GM13977 (cell line): ENCODE data around the gene CCDC88A.
"Not testable (repeated sequence)": the region's sequence is repeated elsewhere in the genome, so short reads cannot be mapped to it uniquely, and the experiment has no call there.

ENCODE experiments used
- DNase-seq: peaks from one replicate; pipeline ENCODE4 v3.0.0; 2012; ENCODE audit warnings: low spot score
- in situ Hi-C: fragments of 300-500 bp; cut with MboI; formaldehyde crosslinking; loops from one replicate; pipeline ENCODE4 v1.12.0; 2022; ENCODE audit warnings: low sequenced_read_pairs, low pct_unique_long_range_greater_than_20kb, mixed read lengths, inconsistent platforms; ENCODE audit not compliant: unreplicated experiment
- TF ChIP-seq, protein P1 (sequence below): IDR thresholded peaks from 2 replicates; pipeline ENCODE4 v1.5.1; 2012; ENCODE audit warnings: mild to moderate bottlenecking, control low read depth; ENCODE audit not compliant: insufficient read depth; ENCODE audit errors: extremely low read depth, missing control alignments

CCDC88A gene

DNA sequence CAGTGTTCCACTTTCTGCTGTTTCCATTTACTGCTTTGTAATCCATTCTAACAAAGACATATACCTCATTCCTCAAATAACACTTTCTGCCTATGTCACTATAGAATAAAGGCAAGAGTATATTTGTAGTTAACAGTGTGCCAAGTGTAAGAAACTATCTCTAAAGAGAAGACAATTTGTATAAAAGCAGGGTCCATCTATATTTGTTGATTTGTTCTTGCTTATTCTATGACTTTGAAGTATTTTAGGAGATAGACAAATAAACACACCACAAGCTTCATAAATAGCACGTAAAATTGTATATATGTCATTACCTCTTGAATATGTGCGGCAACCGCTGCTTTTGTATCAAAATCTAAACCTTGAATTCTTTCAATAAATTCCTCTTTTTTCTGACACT lies 56.0 kb downstream of the CCDC88A start:
- in situ Hi-C loops = no loop called here
- DNase-seq = no peak
- TF ChIP-seq, protein P1, sequence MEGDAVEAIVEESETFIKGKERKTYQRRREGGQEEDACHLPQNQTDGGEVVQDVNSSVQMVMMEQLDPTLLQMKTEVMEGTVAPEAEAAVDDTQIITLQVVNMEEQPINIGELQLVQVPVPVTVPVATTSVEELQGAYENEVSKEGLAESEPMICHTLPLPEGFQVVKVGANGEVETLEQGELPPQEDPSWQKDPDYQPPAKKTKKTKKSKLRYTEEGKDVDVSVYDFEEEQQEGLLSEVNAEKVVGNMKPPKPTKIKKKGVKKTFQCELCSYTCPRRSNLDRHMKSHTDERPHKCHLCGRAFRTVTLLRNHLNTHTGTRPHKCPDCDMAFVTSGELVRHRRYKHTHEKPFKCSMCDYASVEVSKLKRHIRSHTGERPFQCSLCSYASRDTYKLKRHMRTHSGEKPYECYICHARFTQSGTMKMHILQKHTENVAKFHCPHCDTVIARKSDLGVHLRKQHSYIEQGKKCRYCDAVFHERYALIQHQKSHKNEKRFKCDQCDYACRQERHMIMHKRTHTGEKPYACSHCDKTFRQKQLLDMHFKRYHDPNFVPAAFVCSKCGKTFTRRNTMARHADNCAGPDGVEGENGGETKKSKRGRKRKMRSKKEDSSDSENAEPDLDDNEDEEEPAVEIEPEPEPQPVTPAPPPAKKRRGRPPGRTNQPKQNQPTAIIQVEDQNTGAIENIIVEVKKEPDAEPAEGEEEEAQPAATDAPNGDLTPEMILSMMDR = no peak

- no peak for DNase-seq
- TF ChIP-seq, protein P1 = no peak
- in situ Hi-C loops = no loop called here
Observed at GRCh38 chr2:55361465-55362189, 58.0 kb downstream of the CCDC88A start.

DNA sequence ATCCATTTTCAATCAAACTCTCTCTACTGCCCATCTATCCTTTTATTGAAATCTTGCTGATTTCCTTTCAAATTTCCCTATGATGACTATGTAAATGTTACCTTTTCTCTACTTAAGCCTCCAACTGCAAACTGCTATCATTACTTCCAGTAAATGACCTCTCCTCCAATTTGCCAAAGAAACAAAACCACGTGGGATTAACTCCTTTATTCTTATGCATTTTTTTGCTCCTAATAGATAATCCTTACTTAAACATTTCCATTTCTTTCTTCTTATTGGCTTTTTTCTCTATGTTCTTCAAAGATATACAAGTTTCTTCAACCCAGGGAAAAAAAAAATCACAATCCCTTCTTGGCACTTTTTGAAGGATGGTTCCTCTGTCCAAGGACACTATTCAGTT lies 61.2 kb downstream of the CCDC88A start:
- in situ Hi-C loops = no loop called here
- DNase-seq = no peak
- TF ChIP-seq, protein P1 = no peak

DNA sequence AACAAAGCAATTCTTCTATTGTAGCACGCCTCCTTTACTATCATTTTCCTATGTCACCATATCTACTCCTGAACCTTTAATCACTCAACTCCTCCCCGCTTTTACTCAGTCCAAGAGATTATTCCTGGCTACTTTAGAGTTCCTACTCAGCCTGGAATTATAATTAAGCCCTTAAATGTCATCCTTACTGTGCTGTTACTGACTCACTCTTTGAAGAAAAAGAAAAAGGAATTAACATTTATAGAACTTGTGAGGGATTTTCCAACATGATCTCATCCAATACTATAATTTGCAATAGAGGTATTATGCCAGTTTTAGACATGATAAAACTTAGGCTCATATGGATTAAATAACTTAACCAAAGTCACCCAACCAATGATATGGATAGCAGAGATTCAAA lies 61.7 kb downstream of the CCDC88A start:
- in situ Hi-C loops = no loop called here
- no peak for DNase-seq
- TF ChIP-seq, protein P1 = no peak

DNA sequence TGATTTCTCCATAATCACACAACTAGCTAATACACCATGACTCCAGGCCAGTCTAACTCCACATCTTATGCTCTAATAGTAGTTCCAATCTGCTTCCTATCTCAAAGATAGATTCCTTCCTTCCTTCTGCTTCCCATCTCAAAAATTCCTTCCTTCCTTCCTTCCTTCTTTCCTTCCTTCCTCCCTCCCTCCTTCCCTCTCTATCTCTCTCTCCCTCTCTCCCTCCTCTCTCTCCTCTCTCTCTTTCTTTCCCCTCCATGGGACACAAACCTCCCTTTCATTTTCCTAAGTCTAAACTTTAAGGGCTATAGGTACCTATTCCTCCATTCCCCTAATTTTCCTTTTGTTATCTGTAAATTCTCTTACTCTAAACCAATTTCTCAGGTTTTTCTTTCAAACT lies 62.5 kb downstream of the CCDC88A start:
- in situ Hi-C loops = no loop called here
- TF ChIP-seq, protein P1 = no peak
- no peak for DNase-seq

DNA sequence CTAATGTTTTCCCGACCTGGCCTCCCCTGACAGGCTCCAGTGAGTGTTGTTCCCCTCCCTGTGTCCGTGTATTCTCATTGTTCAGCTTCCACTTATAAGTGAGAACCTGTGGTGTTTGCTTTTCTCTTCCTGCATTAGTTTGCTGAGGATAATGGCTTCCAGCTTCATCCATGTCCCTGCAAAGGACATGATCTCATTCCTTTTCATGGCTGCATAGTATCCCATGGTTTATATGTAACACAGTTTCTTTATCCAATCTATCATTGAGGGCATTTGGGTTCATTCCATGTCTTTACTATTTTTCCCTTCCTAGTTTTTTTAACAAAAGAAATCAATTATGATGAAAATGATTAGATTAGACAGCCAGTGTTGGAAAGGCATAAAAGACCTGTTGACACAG lies 63.5 kb downstream of the CCDC88A start:
- in situ Hi-C loops, DNase-seq: not testable (repeated sequence)

- no peak for DNase-seq
- in situ Hi-C loops = no loop called here
- TF ChIP-seq, protein P1 = no peak
Observed at GRCh38 chr2:55355451-55355850, 64.2 kb downstream of the CCDC88A start.
